Parathyroid adenoma (tissue), 2 donors: ENCODE measurements around the gene ARAP3.
A peak's percentile ranks its signal among the peaks of the same experiment; 100 is the strongest.

Source experiments
- H2AFZ ChIP-seq: fragments of 300-600 bp; sonication (generic); one replicate; pipeline ENCODE4 v1.7.0; 2017; ENCODE audit warnings: antibody characterized with exemption, mild to moderate bottlenecking
- H3K27ac ChIP-seq: fragments of 300-600 bp; sonication (generic); one replicate; pipeline ENCODE4 v1.7.0; 2017
- H3K27me3 ChIP-seq: fragments of 300-600 bp; sonication (generic); one replicate; pipeline ENCODE4 v1.7.0; 2017; ENCODE audit warnings: low read length; ENCODE audit not compliant: control insufficient read depth, insufficient read depth
- H3K36me3 ChIP-seq: fragments of 300-600 bp; sonication (generic); one replicate; pipeline ENCODE4 v1.7.0; 2017; ENCODE audit warnings: low read length; ENCODE audit not compliant: control insufficient read depth, insufficient read depth
- H3K4me1 ChIP-seq: fragments of 300-600 bp; sonication (generic); one replicate; pipeline ENCODE4 v1.7.0; 2017; ENCODE audit warnings: control low read depth
- H3K4me2 ChIP-seq: fragments of 300-600 bp; sonication (generic); one replicate; pipeline ENCODE4 v1.7.0; 2017; ENCODE audit warnings: low read length
- H3K4me3 ChIP-seq: fragments of 300-600 bp; sonication (generic); one replicate; pipeline ENCODE4 v1.7.0; 2017; ENCODE audit warnings: low read depth, low read length
- H3K79me2 ChIP-seq: fragments of 300-600 bp; sonication (generic); one replicate; pipeline ENCODE4 v1.7.0; 2017; ENCODE audit warnings: control low read depth
- H3K9ac ChIP-seq: fragments of 300-600 bp; sonication (generic); one replicate; pipeline ENCODE4 v1.7.0; 2017; ENCODE audit warnings: mild to moderate bottlenecking
- H3K9me3 ChIP-seq: fragments of 300-600 bp; sonication (generic); one replicate; pipeline ENCODE4 v1.7.0; 2017; ENCODE audit warnings: low read length; ENCODE audit not compliant: control insufficient read depth
- TF ChIP-seq, protein P1 (sequence below): fragments of 300-600 bp; sonication (generic); IDR thresholded peaks from one replicate; pipeline ENCODE4 v1.7.0; 2017; ENCODE audit warnings: antibody characterized with exemption, mild to moderate bottlenecking
- donor health status: primary hyperparathyroidism.

ARAP3 gene

DNA sequence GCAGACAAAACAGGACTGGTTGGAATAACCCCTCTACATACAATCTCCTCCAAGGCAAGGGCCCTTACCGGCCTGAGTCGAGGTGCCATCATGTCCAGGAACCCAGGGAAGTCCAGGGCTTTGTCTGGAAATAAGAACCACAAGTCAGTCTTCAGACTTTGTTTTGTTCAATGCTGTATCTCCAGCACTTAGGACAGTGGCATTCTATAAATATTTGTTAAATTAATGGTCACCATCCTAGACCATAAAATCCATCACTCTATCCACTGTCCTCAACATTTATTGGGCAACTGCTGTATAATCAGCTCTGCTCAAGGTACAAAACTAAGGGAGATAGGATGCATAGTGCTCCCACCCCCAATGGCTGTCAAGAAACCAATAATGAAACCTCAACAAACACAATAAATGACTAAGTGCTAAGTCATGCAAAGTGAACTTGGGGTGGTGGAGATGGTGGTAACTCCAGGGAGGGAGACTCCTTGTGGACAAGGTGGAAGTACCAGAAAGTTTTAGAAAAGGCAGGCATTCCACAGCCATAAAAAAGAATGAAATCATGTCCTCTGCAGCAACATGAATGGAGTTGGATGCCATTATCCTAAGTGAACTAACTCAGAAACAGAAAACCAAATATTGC is 40.3 kb downstream of the ARAP3 start:
- Histone ChIP-seq H3K4me3 (no peak overlapping the region), H3K27ac (no peak overlapping the region), H2AFZ (no peak overlapping the region), H3K27me3 (no peaks in the 10 kb centered on the region), H3K4me1 (no peaks in the 10 kb centered on the region), H3K4me2 (no peak overlapping the region), H3K36me3 (no peaks in the 10 kb centered on the region), H3K9me3 (no peaks in the 10 kb centered on the region), H3K79me2 (no peaks in the 10 kb centered on the region), H3K9ac (no peak overlapping the region)
- TF ChIP-seq, protein P1, sequence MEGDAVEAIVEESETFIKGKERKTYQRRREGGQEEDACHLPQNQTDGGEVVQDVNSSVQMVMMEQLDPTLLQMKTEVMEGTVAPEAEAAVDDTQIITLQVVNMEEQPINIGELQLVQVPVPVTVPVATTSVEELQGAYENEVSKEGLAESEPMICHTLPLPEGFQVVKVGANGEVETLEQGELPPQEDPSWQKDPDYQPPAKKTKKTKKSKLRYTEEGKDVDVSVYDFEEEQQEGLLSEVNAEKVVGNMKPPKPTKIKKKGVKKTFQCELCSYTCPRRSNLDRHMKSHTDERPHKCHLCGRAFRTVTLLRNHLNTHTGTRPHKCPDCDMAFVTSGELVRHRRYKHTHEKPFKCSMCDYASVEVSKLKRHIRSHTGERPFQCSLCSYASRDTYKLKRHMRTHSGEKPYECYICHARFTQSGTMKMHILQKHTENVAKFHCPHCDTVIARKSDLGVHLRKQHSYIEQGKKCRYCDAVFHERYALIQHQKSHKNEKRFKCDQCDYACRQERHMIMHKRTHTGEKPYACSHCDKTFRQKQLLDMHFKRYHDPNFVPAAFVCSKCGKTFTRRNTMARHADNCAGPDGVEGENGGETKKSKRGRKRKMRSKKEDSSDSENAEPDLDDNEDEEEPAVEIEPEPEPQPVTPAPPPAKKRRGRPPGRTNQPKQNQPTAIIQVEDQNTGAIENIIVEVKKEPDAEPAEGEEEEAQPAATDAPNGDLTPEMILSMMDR = no peak

DNA sequence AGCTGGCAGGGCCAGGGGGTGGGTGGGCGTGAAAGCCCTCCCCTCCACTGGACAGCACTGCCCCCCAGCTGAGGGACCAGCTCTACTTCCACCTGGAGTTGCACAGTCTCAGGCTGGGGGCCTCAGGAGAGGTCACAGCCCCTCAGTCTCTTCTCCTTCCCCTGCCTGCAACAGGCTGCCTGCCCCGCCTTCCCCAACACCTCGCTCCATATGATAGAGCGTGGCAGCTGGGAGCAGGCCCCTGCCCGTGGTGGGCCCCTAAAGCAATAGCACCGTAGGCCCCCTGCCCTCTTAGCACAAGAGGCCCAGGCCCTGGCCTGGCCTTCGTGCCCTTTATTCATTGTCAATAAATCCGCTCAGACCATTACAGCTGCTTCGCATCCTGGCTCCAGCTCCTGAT is 41.3 kb downstream of the ARAP3 start:
- no peak overlapping the region for H3K4me3 ChIP-seq
- H3K27ac ChIP-seq = no peak overlapping the region
- no peak overlapping the region for H3K9ac ChIP-seq
- H3K79me2 ChIP-seq = peaks cover 9% of the 10 kb centered on the region
- peaks cover 2% of the 10 kb centered on the region for H3K4me1 ChIP-seq
- no peak overlapping the region for H3K4me2 ChIP-seq
- no peaks in the 10 kb centered on the region for H3K9me3 ChIP-seq
- H3K36me3 ChIP-seq = no peaks in the 10 kb centered on the region
- TF ChIP-seq, protein P1 = no peak
- no peak overlapping the region for H2AFZ ChIP-seq
- no peaks in the 10 kb centered on the region for H3K27me3 ChIP-seq

DNA sequence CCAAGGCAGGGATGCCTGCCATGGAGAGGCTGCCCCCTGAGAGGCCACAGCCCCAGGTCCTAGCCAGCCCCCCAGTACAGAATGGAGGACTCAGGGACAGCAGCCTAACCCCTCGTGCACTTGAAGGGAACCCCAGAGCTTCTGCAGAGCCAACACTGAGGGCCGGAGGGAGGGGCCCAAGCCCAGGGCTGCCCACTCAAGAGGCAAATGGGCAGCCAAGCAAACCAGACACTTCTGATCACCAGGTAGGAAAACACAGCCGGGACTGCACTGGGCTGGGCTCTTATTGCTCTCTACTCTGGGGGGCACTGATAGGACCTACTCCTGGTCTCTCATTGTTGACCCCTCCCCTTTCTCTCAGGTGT is 42.0 kb downstream of the ARAP3 start:
- Histone ChIP-seq H3K4me3 (no peak overlapping the region), H2AFZ (no peak overlapping the region), H3K9me3 (no peaks in the 10 kb centered on the region), H3K4me2 (no peak overlapping the region), H3K4me1 (peaks cover 3% of the 10 kb centered on the region), H3K79me2 (peaks cover 12% of the 10 kb centered on the region), H3K27ac (no peak overlapping the region), H3K36me3 (no peaks in the 10 kb centered on the region), H3K27me3 (no peaks in the 10 kb centered on the region), H3K9ac (no peak overlapping the region)
- TF ChIP-seq, protein P1 = no peak

DNA sequence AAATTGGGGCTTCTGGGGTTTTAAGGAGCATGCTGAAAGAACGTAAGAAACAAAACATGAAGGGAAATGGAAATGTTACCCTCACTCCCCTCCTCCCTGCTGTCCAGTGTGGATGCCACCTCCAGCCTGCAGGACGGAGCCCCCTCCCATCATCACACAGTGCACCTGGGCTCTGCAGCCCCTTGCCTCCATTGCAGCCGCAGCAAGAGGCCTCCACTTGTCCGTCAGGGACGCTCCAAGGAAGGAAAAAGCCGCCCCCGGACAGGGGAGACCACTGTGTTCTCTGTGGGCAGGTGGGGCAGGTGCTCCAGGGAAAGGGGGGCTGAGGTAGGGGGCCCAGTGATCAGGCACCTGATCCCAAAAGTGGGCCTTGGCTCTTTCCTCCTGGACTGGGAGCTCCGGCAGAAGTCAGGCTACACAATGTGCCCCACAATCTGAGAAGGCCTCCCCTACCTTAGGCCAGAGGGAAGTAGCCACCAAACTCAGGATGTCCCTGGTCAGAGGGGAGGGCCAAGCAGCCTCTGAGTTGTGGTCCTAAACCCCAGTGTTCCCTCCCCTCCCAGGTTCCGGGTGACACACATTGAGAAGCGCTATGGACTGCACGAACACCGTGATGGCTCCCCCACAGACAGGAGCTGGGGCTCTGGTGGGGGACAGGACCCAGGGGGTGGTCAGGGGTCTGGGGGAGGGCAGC is 42.5 kb downstream of the ARAP3 start:
- peaks cover 17% of the 10 kb centered on the region for H3K79me2 ChIP-seq
- no peak overlapping the region for H3K4me2 ChIP-seq
- peaks cover 6% of the 10 kb centered on the region for H3K4me1 ChIP-seq
- no peaks in the 10 kb centered on the region for H3K27me3 ChIP-seq
- no peaks in the 10 kb centered on the region for H3K9me3 ChIP-seq
- no peak overlapping the region for H3K4me3 ChIP-seq
- TF ChIP-seq, protein P1 = no peak
- no peaks in the 10 kb centered on the region for H3K36me3 ChIP-seq
- H3K27ac ChIP-seq = peak overlapping the region; percentile 91
- no peak overlapping the region for H3K9ac ChIP-seq
- H2AFZ ChIP-seq = no peak overlapping the region

DNA sequence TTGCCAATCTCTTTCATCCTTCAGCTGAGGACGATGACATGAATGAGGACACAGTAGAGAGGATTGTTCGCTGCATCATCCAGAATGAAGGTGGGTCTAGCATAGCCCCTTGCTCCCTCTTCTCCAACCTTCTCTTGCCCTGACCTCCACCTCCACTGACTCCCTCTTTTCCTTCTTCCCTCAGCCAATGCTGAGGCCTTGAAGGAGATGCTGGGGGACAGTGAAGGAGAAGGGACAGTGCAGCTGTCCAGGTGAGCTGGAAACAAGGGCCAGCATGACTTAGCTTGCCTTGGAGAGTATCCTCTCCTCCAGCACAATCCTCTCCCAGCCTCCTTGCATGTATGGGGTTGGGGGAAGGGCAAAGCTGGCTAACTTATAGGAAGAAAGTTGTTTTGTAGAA is 43.3 kb downstream of the ARAP3 start:
- Histone ChIP-seq H3K4me2 (no peak overlapping the region), H3K36me3 (no peaks in the 10 kb centered on the region), H3K4me3 (no peak overlapping the region), H3K9ac (no peak overlapping the region), H3K27me3 (no peaks in the 10 kb centered on the region), H3K79me2 (peaks cover 19% of the 10 kb centered on the region), H3K9me3 (no peaks in the 10 kb centered on the region), H3K4me1 (peaks cover 6% of the 10 kb centered on the region), H3K27ac (peak overlapping the region; percentile 91), H2AFZ (no peak overlapping the region)
- TF ChIP-seq, protein P1 = no peak
